HFFc6 (cell line): ENCODE results near the gene AGT. TPM values are rescaled to one million over a fixed set of nuclear protein-coding genes. Genes with fewer than 3 reads are reported as not detected.

ENCODE experiments used
- DNase-seq: peaks from one replicate; pipeline ENCODE4 v3.0.0-alpha.2; 2018
- H3K27ac Mint-ChIP-seq: 2 replicates; pipeline ENCODE4 v1.8.0; 2020; ENCODE audit warnings: mild to moderate bottlenecking, mixed read lengths
- H3K27me3 Mint-ChIP-seq: 2 replicates; pipeline ENCODE4 v1.8.0; 2021; ENCODE audit warnings: mild to moderate bottlenecking, moderate library complexity, mixed read lengths; ENCODE audit not compliant: insufficient read depth
- H3K36me3 Mint-ChIP-seq: 2 replicates; pipeline ENCODE4 v1.8.0; 2021; ENCODE audit warnings: low read depth, mixed read lengths
- H3K4me1 Mint-ChIP-seq: 2 replicates; pipeline ENCODE4 v1.8.0; 2020; ENCODE audit warnings: low read depth, mixed read lengths
- H3K4me3 Mint-ChIP-seq: 2 replicates; pipeline ENCODE4 v1.8.0; 2020; ENCODE audit warnings: mild to moderate bottlenecking, moderate library complexity, mixed read lengths
- H3K9me3 Mint-ChIP-seq: 2 replicates; pipeline ENCODE4 v1.8.0; 2020; ENCODE audit warnings: mild to moderate bottlenecking, mixed read lengths
- CTCF ChIP-seq: fragments of 200-600 bp; sonication (generic); IDR thresholded peaks from 2 replicates; pipeline ENCODE4 v1.5.0; 2021; ENCODE audit warnings: antibody characterized with exemption, mild to moderate bottlenecking
- total RNA-seq, 6 experiments: library from RNA; stranded (reverse); fragmentation: NEBNext Ultra II Directional; extraction: Animal tissue kit (Norgen Biotek cat#: 25700); gene quantifications; 2 replicates in 1 of 6; 3 replicates in 5 of 6; pipeline ENCODE4 v1.2.3, GENCODE V29; 2021

The AGT gene
- total RNA-seq, 6 experiments from 2014 or later: 0.09 to 0.19 (median 0.13) TPM; not detected in 2

- no peak overlapping the region for H3K27ac Mint-ChIP-seq
- H3K4me1 Mint-ChIP-seq: peaks cover 14% of the 10 kb centered on the region
- no peaks in the 10 kb centered on the region for H3K36me3 Mint-ChIP-seq
- peaks cover 18% of the 10 kb centered on the region for H3K27me3 Mint-ChIP-seq
- no peak overlapping the region for H3K4me3 Mint-ChIP-seq
- no peak for DNase-seq
- TF ChIP-seq CTCF: no peak
- no peaks in the 10 kb centered on the region for H3K9me3 Mint-ChIP-seq
Measured at GRCh38 chr1:230713138-230713537, 784 bp downstream of the AGT start.

GRCh38 chr1:230712470-230712942 is 1.4 kb downstream of the AGT start:
- H3K36me3 Mint-ChIP-seq: no peaks in the 10 kb centered on the region

GRCh38 chr1:230711245-230711644 is 2.7 kb downstream of the AGT start:
- peaks cover 23% of the 10 kb centered on the region for H3K27me3 Mint-ChIP-seq
- TF ChIP-seq CTCF: no peak
- H3K4me3 Mint-ChIP-seq: no peak overlapping the region
- H3K4me1 Mint-ChIP-seq: peaks cover 14% of the 10 kb centered on the region
- no peak overlapping the region for H3K27ac Mint-ChIP-seq
- no peaks in the 10 kb centered on the region for H3K9me3 Mint-ChIP-seq
- no peaks in the 10 kb centered on the region for H3K36me3 Mint-ChIP-seq
- no peak for DNase-seq

More at GRCh38 chr1:230712470-230712942, 1.4 kb downstream of the AGT start:
- H3K4me3 Mint-ChIP-seq: no peak overlapping the region
- DNase-seq: no peak
- no peak for TF ChIP-seq CTCF
- no peak overlapping the region for H3K27ac Mint-ChIP-seq
- H3K4me1 Mint-ChIP-seq: peaks cover 14% of the 10 kb centered on the region
- H3K9me3 Mint-ChIP-seq: no peaks in the 10 kb centered on the region
- H3K27me3 Mint-ChIP-seq: peaks cover 21% of the 10 kb centered on the region

- no peaks in the 10 kb centered on the region for H3K9me3 Mint-ChIP-seq
- H3K4me3 Mint-ChIP-seq: no peak overlapping the region
- no peak for TF ChIP-seq CTCF
- no peaks in the 10 kb centered on the region for H3K36me3 Mint-ChIP-seq
- H3K27me3 Mint-ChIP-seq: peaks cover 23% of the 10 kb centered on the region
- H3K27ac Mint-ChIP-seq: no peak overlapping the region
- H3K4me1 Mint-ChIP-seq: peaks cover 14% of the 10 kb centered on the region
- no peak for DNase-seq
Measured at GRCh38 chr1:230710543-230710904, 3.4 kb downstream of the AGT start.

GRCh38 chr1:230709619-230710542 is 4.0 kb downstream of the AGT start:
- Mint-ChIP-seq H3K4me1 (peaks cover 14% of the 10 kb centered on the region), H3K36me3 (no peaks in the 10 kb centered on the region), H3K9me3 (no peaks in the 10 kb centered on the region), H3K4me3 (no peak overlapping the region), H3K27ac (no peak overlapping the region), H3K27me3 (peaks cover 27% of the 10 kb centered on the region)
- no peak for DNase-seq
- no peak for TF ChIP-seq CTCF
